HG03439 (cell line): ENCODE data around the gene RALGPS1.
"Not testable (repeated sequence)": the region's sequence is repeated elsewhere in the genome, so short reads cannot be mapped to it uniquely, and the experiment has no call there.

Experiments used
- ATAC-seq: cut with Tn5 transposase; IDR thresholded peaks from one replicate; pipeline ENCODE4 v1.9.1; 2021; ENCODE audit warnings: mild to moderate bottlenecking, moderate library complexity; ENCODE audit not compliant: unreplicated experiment

The RALGPS1 gene

GRCh38 chr9:126985870-126986498 lies 71.4 kb downstream of the RALGPS1 start:
- peak; percentile 79 for ATAC-seq

GRCh38 chr9:126986506-126986951 lies 71.9 kb downstream of the RALGPS1 start:
- ATAC-seq, result no peak

- ATAC-seq, result no peak
Measured at GRCh38 chr9:126988857-126989256, 74.3 kb downstream of the RALGPS1 start.

DNA sequence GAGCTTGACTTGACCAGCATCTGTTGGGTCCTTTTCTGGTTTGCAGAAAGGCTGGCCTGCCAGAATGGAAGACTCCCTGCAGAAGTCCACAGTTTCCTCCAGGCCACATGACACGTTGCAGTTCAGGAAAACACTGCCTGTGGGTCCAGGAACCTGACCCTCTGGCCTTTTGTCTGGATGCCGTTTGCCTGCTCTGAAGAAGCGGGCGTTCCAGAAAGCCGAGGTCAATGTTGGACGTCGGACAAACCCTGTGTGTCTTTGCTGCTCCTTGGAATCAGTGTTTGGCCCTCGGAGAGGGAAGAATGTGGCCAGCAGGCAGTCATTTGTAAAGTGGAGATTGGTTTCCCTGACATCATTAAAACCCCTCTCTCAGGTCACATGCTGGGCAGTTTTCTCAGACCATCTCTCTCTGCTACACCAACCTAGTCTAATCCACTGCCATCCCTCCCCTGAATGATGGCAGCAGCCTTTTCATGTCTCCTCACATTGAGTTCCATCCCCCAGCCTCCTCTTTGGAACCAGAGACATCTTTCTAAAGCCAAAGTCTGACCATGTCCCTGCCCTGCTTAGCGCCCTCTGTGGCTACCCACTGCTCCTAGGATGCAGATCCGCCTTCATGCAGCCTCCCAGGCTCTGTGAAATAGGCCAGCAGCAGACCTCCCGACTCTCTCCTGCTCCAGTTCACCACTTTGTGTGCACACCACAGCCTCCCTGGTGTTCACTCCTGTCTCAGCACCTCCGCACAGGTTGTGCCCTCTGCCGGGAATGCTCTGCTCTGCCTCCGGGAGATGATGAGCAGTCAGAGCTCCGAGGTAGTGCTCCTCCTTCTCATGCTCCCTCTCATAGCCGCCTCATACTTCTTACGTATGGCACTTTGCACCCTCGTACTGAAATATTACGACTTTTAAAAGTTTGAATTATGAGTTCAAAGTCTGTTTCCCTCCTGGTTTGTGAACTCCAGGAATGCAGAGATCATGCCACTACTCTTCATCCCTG lies 75.6 kb downstream of the RALGPS1 start:
- no peak for ATAC-seq

GRCh38 chr9:126991183-126991582 lies 76.6 kb downstream of the RALGPS1 start:
- ATAC-seq, result no peak

- ATAC-seq, result no peak
Measured at GRCh38 chr9:126992427-126992826, 77.8 kb downstream of the RALGPS1 start.

DNA sequence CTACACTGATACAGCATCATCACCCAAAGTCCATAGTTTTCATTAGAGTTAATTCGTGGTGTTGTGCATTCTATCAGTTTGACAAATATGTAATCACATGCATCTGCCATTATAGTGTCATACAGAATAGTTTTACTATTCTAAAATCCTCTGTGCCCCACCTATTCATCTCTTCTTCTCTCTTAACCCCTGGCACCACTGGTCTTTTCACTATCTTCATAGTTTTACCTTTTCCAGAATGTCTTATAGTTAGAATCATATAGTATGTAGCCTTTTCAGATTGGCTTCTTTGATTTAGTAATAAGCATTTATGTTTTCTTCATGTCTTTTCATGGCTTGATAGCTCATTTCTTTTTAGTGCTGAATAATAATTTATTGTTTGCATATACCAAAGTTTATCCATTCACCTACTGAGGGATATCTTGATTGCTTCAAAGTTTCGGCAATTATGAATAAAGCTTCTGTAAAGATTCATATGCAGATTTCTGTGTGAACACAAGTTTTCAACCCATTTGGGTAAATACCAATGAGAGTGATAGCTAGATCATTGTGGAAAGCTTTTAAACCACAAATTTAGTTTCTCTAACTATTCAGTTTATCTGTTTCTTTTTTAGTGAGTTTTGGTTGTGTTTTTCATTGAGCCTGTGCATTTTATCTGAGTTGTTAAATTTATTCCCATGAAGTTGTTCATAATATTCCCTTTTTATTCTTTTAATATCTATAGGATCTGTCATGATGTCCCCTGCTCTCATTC lies 84.9 kb downstream of the RALGPS1 start:
- ATAC-seq, result no peak

DNA sequence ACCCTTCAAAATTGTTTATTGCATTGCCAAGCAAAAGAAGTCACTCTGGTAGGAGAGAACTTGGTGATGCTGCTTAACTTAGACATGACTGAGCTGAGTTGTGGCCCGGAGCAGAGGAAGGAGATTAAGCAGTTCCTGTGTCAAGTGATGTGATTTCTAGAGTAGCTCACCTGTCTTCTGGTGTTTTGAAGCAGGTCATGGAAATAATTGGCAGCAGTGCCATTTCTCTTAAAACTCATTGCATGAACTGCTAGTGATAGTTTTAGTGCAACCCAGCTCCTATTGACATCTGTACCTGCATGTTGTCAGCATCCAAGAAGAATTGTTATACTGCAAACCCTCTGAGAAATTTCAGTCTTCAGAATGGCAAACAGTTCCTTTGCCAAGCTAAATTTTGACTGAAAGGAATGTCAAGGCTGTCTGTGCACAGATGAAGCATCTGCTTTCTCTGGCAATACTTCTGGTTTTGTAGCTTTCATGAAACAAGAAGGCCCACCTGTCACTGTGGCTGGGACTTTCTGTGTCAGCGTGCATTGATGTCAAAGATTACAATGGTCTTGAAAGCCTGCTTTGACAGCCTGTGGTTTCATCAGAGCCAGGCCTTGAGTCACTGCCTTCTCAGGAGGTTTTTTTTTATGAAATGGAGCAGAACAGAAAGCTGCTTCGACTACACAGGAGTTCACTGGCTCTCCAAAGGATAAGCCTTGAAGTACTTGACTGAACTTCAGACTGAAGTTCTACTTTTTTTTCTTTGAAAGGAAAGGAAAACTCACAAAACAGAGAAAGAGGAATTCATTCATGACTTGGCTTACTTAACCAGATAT lies 90.6 kb downstream of the RALGPS1 start:
- peak; percentile 93 for ATAC-seq

DNA sequence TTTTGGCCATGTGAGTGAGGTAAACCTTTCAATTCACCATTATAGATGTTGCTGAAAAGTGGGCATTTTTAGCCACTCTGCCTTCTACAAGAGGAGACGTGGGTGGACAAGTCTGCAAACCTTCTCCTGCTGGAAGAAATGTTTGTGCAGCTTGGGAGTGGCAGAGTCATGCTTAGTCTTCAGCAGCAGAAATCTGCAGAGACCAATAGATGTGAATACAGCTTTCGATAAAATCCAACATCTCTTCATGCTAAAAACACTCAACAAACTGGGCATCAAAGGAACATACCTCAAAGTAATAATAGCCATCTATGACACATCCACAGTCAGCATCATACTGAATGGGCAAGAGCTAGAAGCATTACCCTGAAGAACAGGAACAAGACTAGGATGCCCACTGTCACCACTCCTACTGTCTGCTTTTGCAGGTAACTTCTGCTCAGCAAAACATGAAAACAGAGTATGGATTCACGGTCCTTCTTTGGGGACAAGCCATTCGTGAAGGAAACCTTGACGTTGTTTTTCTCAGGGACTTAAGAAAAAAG lies 91.3 kb downstream of the RALGPS1 start:
- peak; percentile 7 for ATAC-seq

- ATAC-seq, result no peak
Measured at GRCh38 chr9:127007638-127008037, 93.1 kb downstream of the RALGPS1 start.

DNA sequence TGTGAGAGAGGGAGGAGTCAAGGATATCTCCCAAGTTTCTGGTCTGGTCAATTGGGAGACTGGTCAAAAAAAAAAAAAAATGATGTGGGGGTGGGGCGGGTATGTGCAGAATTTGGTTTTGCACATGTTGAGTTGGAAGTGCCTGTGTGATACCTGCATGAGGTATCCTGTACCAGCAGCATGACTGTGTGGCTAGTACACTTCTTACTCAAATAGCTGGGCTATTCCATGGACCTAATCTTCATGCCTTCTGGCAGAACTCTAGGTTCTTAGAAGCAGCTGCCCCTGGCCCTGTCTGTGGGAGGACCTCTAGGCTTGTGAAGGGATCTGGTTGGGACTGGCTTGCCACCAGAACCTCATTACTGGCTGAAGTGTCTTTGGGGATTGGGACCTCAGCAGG lies 93.5 kb downstream of the RALGPS1 start:
- no peak for ATAC-seq

GRCh38 chr9:127011772-127012171 lies 97.2 kb downstream of the RALGPS1 start:
- ATAC-seq, result no peak

- ATAC-seq, result no peak
Measured at GRCh38 chr9:127012250-127012649, 97.7 kb downstream of the RALGPS1 start.

- no peak for ATAC-seq
Measured at GRCh38 chr9:127013597-127013996, 99.0 kb downstream of the RALGPS1 start.

- no peak for ATAC-seq
Measured at GRCh38 chr9:127014216-127014909, 99.8 kb downstream of the RALGPS1 start.

- ATAC-seq, result no peak
Measured at GRCh38 chr9:127014910-127015540, 100.4 kb downstream of the RALGPS1 start.

DNA sequence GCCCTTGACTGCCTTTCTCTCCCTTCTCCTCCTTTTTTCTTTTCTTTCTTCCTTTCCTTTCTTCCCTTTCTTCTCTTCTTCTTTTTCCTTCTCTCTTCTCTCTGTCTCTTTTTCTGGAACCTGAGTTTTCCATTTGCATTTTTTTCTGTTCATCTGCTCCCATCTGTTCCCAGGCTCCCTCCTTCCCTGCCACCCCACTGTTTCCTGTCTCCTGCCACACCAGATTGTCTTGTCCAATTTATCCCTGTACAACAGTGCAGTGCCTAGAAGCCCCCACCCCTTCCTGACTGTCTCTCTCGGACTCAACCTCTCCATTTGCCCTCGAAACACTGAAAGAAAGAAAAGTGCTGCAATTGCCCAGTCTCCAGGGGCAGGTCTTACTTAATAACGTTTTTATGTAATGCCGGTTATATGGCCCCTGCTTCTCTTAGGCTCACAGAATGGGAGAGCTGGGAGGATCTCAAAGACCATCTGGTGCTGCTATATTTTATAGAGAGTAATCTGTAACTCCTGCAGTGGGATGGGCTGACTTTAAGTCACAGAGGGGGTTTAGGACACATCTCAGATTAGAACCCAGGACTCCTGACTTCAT lies 101.4 kb downstream of the RALGPS1 start:
- no peak for ATAC-seq

GRCh38 chr9:127017979-127018378 lies 103.4 kb downstream of the RALGPS1 start:
- not testable (repeated sequence) for ATAC-seq

DNA sequence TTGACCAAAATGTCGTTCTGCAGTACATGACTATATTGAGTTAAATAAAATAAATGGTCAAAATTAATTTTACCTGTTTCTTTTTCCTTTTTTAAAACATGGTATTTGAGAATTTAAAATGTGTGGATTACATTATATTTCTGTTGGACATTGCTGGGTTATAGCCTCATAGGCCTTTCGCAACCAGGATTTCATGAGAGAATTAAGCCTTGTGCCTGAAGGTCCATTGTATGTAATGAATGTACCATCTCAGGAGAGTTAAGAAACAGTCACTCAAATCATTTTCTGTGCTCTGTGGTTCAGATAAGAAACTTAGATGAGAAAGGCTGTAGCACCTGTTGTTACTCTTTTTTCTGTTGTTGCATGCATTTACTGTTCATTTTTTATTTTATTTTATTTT lies 104.4 kb downstream of the RALGPS1 start:
- ATAC-seq, result no peak
